T-cell (primary cell): ENCODE measurements around the gene RYR2. TPM values are rescaled to one million over a fixed set of nuclear protein-coding genes. Genes with fewer than 3 reads are reported as not detected.

ENCODE experiments used
- ATAC-seq, 4 experiments: fragments of 200-7000 bp in 3 of 4; fragments of 150-1000 bp in 1 of 4; cut with Tn5 transposase; replicated peaks in 1 of 4; 1 replicate in 3 of 4; 2 replicates in 1 of 4; pipeline ENCODE4 v1.10.0; 2021; ENCODE audit warnings: moderate library complexity in 3 of 4, mild to moderate bottlenecking in 2 of 4, moderate number of reproducible peaks in 1 of 4
- CTCF ChIA-PET, 2 donors: fragments of 300-600 bp; sonication (Branson Sonifier 250); formaldehyde crosslinking; loops; one replicate each; lab custom pipeline; 2022; ENCODE audit warnings: antibody characterized with exemption in 2 of 2; lab: Charles Lee
- POLR2A ChIA-PET, 2 donors: fragments of 300-600 bp; sonication (Branson Sonifier 250); formaldehyde crosslinking; loops; one replicate each; lab custom pipeline; 2022; ENCODE audit warnings: antibody characterized with exemption in 2 of 2; lab: Charles Lee
- DNase-seq, 35 experiments: peaks; one replicate each; pipeline versions ENCODE4 v3.0.0 to v3.0.0-alpha.2; 2013 to 2023
- H3K27ac ChIP-seq: one replicate; pipeline ENCODE4 v1.5.1; 2013; ENCODE audit warnings: low read length
- H3K27me3 ChIP-seq, 2 experiments: replicated peaks in 1 of 2; 1 replicate in 1 of 2; 2 replicates in 1 of 2; pipeline versions ENCODE4 v1.6.1 to v1.7.0; 2013; ENCODE audit warnings: low read length in 1 of 2, mixed read lengths in 1 of 2; ENCODE audit not compliant: control insufficient read depth in 2 of 2, insufficient read depth in 2 of 2; ENCODE audit errors: extremely low read depth in 1 of 2
- H3K36me3 ChIP-seq, 2 donors: 1 replicate in 1 of 2; 2 replicates in 1 of 2; pipeline versions ENCODE4 v1.6.1 to v1.7.0; 2013; ENCODE audit warnings: low read length in 1 of 2; ENCODE audit not compliant: control insufficient read depth in 2 of 2, insufficient read depth in 1 of 2; ENCODE audit errors: extremely low read depth in 1 of 2
- H3K4me1 ChIP-seq, 2 experiments: 1 replicate in 1 of 2; 2 replicates in 1 of 2; pipeline versions ENCODE4 v1.6.1 to v1.7.0; 2013; ENCODE audit warnings: low read length in 2 of 2, mixed read lengths in 1 of 2; ENCODE audit not compliant: insufficient read depth in 2 of 2, control insufficient read depth in 1 of 2; ENCODE audit errors: extremely low read depth in 1 of 2
- H3K4me3 ChIP-seq, 2 donors: 1 replicate in 1 of 2; 2 replicates in 1 of 2; pipeline versions ENCODE4 v1.5.1 to v1.7.0; 2013; ENCODE audit warnings: mild to moderate bottlenecking in 2 of 2, low read length in 1 of 2, moderate library complexity in 1 of 2; ENCODE audit not compliant: control insufficient read depth in 1 of 2; ENCODE audit errors: extremely low read depth in 1 of 2
- H3K9me3 ChIP-seq: 2 replicates; pipeline ENCODE4 v1.7.0; 2013
- H3K27ac Mint-ChIP-seq, 2 donors: one replicate each; pipeline ENCODE4 v1.8.0; 2020 to 2021; ENCODE audit warnings: mild to moderate bottlenecking in 2 of 2, mixed read lengths in 2 of 2
- H3K27me3 Mint-ChIP-seq, 2 donors: one replicate each; pipeline ENCODE4 v1.8.0; 2021 to 2022; ENCODE audit warnings: mixed read lengths in 2 of 2
- H3K36me3 Mint-ChIP-seq: one replicate; pipeline ENCODE4 v1.8.0; 2021; ENCODE audit warnings: mixed read lengths
- H3K4me1 Mint-ChIP-seq, 3 donors: one replicate each; pipeline ENCODE4 v1.8.0; 2020 to 2022; ENCODE audit warnings: mixed read lengths in 3 of 3, mild to moderate bottlenecking in 1 of 3
- H3K4me3 Mint-ChIP-seq, 3 donors: one replicate each; pipeline ENCODE4 v1.8.0; 2020 to 2022; ENCODE audit warnings: mild to moderate bottlenecking in 3 of 3, mixed read lengths in 3 of 3, moderate library complexity in 3 of 3
- H3K9me3 Mint-ChIP-seq, 3 donors: one replicate each; pipeline ENCODE4 v1.8.0; 2020 to 2022; ENCODE audit warnings: mixed read lengths in 3 of 3
- WGBS: methylation state at CpG from one replicate; pipeline ENCODE4 v1.1.5; 2013; ENCODE audit warnings: missing lambda C conversion rate; ENCODE audit not compliant: insufficient coverage; 5-methylcytosine and 5-hydroxymethylcytosine counted together
- total RNA-seq, 35 experiments: library from RNA in 6 of 35; stranded (reverse) in 6 of 35; fragments of 120-200 nt in 1 of 35; gene quantifications; one replicate each; pipeline versions ENCODE4 v1.2.1 to v1.2.4 and lab custom pipeline; 2013 to 2026

RYR2 gene
- total RNA-seq, 5 donors from 2014 or later (not counting 1 experiment from before 2014, with no cell fraction given) = 0.07 to 0.33 (median 0.18) TPM; not detected in 1

DNA sequence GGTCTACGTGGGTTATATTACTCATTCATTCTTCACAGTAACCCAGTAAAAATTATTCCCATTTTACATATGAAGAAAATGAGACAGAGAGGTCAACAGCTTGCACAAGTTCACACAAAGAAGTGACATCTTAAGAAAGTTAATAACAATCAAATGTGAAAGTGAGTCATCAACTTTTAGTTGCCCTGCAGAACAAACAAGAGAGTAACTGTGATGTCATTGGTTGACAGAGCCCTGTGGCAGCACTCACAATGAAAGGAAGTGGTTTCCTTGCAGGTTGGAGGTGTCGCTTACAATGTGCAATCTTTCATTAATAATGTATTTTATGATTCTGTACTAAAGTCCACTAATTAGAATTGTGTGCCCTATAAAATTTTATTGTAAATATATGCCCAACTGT lies 369.6 kb downstream of the RYR2 start:
- H3K4me3 Mint-ChIP-seq = no peak overlapping the region
- no peaks in the 10 kb centered on the region for H3K27me3 ChIP-seq
- WGBS = no CpG with 5 or more reads among the region's 2 CpGs

DNA sequence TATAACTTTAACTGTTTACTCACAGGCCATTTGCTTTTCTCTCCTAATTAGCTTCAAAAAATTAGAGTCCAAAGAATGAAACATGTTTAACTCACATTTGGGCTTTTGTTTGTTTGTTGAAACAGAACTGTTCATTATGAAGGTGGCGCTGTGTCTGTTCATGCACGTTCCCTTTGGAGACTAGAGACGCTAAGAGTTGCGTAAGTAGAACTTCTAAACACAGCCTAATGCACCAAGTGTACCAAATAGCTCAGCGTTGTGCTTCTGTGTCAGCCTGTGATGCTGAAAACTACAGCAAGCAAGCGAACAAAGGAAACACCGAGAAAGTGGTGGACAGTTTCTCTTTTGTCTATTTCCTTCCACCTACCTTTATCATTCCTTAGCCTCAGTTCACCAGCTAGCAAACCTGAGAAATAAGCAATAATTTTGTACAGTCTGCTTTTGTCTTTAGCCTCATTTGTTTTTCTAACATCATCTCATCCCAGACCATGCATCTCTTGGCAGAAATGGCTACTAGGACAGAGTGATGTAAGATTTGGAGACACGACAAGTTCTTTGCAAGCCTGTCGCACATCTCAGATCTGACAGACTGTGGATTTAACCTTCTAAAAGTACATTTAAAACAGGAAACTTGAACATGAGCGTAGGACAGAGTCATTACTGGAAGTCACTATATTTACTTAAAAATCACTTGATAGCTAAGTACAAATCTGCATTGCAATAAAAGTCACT lies 375.1 kb downstream of the RYR2 start:
- Mint-ChIP-seq H3K27ac (no peak overlapping the region), H3K27me3 (no peaks in the 10 kb centered on the region)

More for the DNA sequence above, 369.6 kb downstream of the RYR2 start:
- ATAC-seq = peak; percentile 71 to 94 (median 78)
- ChIA-PET CTCF (interaction anchor here in 1 of 2 donors (0.9 kb wide), 1 partner anchor 25 kb away, joined by 3 read pairs; no protein-coding TSS in a partner anchor), POLR2A (no interaction called here)
- Histone ChIP-seq H3K36me3 (no peaks in the 10 kb centered on the region), H3K27ac (peak overlapping the region; percentile 22), H3K9me3 (no peaks in the 10 kb centered on the region), H3K4me3 (no peak overlapping the region), H3K4me1 (no peaks in the 10 kb centered on the region)
- Mint-ChIP-seq H3K4me1 (peaks cover 0 to 20% (median 2%) of the 10 kb centered on the region in 3 donors), H3K27ac (peak overlapping the region in 1 of 2 donors; percentile 13), H3K9me3 (peaks cover 0 to 10% (median 4%) of the 10 kb centered on the region in 3 donors), H3K36me3 (no peaks in the 10 kb centered on the region), H3K27me3 (no peaks in the 10 kb centered on the region)
- peak in 19 of 35 experiments; percentile 0 to 65 (median 7) for DNase-seq

DNA sequence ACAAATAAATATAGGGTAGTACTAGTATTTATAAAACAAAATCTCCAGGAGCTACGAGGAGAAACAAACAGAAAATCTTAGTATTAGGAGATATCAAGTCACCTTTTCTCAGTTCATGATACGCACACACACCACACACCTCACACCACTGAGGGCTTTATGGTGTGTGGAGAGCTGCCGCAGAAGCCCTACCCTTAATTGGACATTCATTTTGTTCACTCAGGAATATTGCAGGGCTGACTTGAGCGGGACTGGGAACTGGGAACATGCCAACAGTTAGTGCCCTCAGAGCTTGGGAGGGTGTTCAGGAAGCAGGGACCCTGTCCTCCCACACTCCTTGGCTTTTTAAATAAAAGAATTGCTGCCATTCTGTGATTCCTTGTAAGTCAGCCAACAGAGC lies 386.8 kb downstream of the RYR2 start:
- Histone ChIP-seq H3K27me3 (no peaks in the 10 kb centered on the region), H3K4me1 (no peaks in the 10 kb centered on the region), H3K9me3 (no peaks in the 10 kb centered on the region), H3K36me3 (no peaks in the 10 kb centered on the region), H3K4me3 (no peak overlapping the region), H3K27ac (no peak overlapping the region)
- H3K9me3 Mint-ChIP-seq = peaks cover 0 to 3% (median 0%) of the 10 kb centered on the region in 3 donors
- no peak for DNase-seq
- ATAC-seq = no peak
- CTCF ChIA-PET = no interaction called here
- H3K27ac Mint-ChIP-seq = no peak overlapping the region
- H3K27me3 Mint-ChIP-seq = peaks cover 0 to under 1% of the 10 kb centered on the region in 2 donors
- POLR2A ChIA-PET = no interaction called here
- no peaks in the 10 kb centered on the region for H3K36me3 Mint-ChIP-seq
- no peak overlapping the region for H3K4me3 Mint-ChIP-seq
- H3K4me1 Mint-ChIP-seq = no peaks in the 10 kb centered on the region
- no CpG with 5 or more reads among the region's 4 CpGs for WGBS

More for the DNA sequence above, 375.1 kb downstream of the RYR2 start:
- WGBS = 90% methylated on average over 8 of the region's 10 CpGs
- Mint-ChIP-seq H3K36me3 (no peaks in the 10 kb centered on the region), H3K4me3 (no peak overlapping the region), H3K9me3 (peaks cover 0 to 10% (median 4%) of the 10 kb centered on the region in 3 donors), H3K4me1 (peaks cover 0 to 4% (median 0%) of the 10 kb centered on the region in 3 donors)
- H3K36me3 ChIP-seq = no peaks in the 10 kb centered on the region
- H3K27me3 ChIP-seq = no peaks in the 10 kb centered on the region
- no peak overlapping the region for H3K4me3 ChIP-seq
- DNase-seq (no peak), ATAC-seq (no peak)
- H3K27ac ChIP-seq = no peak overlapping the region
- POLR2A ChIA-PET = no interaction called here
- CTCF ChIA-PET = no interaction called here
- no peaks in the 10 kb centered on the region for H3K9me3 ChIP-seq
- H3K4me1 ChIP-seq = no peaks in the 10 kb centered on the region

DNA sequence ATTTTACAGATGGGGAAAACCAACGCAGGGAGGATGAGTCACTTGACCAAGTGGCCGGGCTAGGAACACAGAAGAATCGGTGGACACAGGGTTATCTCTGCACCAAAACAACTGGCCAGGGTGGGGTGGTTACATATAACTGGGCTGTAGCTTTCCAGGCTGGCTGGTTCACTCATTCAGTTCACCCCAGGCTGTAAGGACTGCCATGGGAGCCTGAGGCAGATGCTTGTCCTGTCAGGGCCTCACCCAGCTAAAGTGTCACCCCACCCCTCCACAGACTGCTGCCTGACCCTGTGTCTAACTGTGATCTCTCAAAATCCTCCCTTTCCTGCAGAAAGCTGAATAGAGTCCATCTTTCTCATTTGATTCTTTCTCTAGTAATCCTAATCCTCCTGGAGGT lies 387.3 kb downstream of the RYR2 start:
- Mint-ChIP-seq H3K27ac (no peak overlapping the region), H3K9me3 (peaks cover 0 to 3% (median 0%) of the 10 kb centered on the region in 3 donors), H3K4me3 (no peak overlapping the region), H3K4me1 (no peaks in the 10 kb centered on the region), H3K36me3 (no peaks in the 10 kb centered on the region), H3K27me3 (no peaks in the 10 kb centered on the region)
- POLR2A ChIA-PET = no interaction called here
- no peaks in the 10 kb centered on the region for H3K27me3 ChIP-seq
- ATAC-seq = no peak
- H3K27ac ChIP-seq = no peak overlapping the region
- no peaks in the 10 kb centered on the region for H3K4me1 ChIP-seq
- WGBS = 70% methylated on average over 2 of the region's 3 CpGs
- H3K9me3 ChIP-seq = no peaks in the 10 kb centered on the region
- H3K4me3 ChIP-seq = no peak overlapping the region
- H3K36me3 ChIP-seq = no peaks in the 10 kb centered on the region
- DNase-seq = no peak
- CTCF ChIA-PET = no interaction called here

DNA sequence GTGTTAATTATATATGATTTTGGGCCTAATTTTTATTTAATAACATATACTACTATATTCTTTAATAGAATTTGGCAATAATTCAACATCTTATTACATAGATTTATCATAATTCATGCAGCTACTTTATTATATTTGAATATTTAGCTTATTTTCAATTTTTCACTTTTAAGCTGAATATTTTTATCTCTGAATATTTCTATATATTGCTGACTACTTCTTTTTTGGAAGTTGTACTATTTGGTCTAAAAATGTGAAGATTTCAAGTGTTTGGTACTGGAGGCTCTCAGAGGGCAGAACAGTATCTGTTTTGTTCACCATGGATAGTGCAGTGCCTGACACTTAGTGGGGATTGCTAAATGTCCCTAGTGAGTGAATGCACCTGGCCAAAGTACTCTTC lies 389.5 kb downstream of the RYR2 start:
- H3K9me3 ChIP-seq = no peaks in the 10 kb centered on the region
- no peaks in the 10 kb centered on the region for H3K4me1 Mint-ChIP-seq
- ChIA-PET POLR2A (no interaction called here), CTCF (no interaction called here)
- H3K27ac Mint-ChIP-seq = no peak overlapping the region
- H3K27me3 ChIP-seq = no peaks in the 10 kb centered on the region
- no peak overlapping the region for H3K4me3 Mint-ChIP-seq
- H3K27me3 Mint-ChIP-seq = no peaks in the 10 kb centered on the region
- no peaks in the 10 kb centered on the region for H3K36me3 Mint-ChIP-seq
- no peaks in the 10 kb centered on the region for H3K36me3 ChIP-seq
- no peak overlapping the region for H3K27ac ChIP-seq
- H3K9me3 Mint-ChIP-seq = peaks cover 0 to 3% (median 0%) of the 10 kb centered on the region in 3 donors
- DNase-seq = no peak
- no peak for ATAC-seq
- H3K4me1 ChIP-seq = no peaks in the 10 kb centered on the region
- H3K4me3 ChIP-seq = no peak overlapping the region

DNA sequence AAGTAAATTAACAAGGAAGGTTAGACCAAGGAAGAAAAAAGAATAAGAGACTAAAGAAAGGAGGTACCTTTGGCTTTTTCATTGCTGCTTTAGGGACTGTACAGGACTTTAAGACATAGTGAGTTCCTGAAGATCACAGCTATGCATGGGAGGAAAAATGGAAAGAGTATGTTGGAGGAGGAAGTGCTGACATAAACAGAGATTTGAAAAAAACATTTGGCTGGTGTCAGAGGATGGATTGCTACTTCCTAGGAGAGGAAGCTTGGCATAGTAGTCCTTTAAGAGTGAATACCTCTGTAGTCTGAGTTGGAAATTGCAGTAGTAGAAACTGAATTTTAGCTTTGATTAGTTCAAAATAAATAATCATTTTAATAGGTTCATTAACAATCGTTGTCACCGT lies 398.4 kb downstream of the RYR2 start:
- Mint-ChIP-seq H3K27me3 (no peaks in the 10 kb centered on the region), H3K4me3 (no peak overlapping the region), H3K36me3 (no peaks in the 10 kb centered on the region), H3K9me3 (no peaks in the 10 kb centered on the region), H3K4me1 (peaks cover 0 to 6% (median 2%) of the 10 kb centered on the region in 3 donors), H3K27ac (no peak overlapping the region)
- no peak for ATAC-seq
- WGBS = no CpG with 5 or more reads among the region's 2 CpGs
- Histone ChIP-seq H3K4me1 (no peaks in the 10 kb centered on the region), H3K27me3 (no peaks in the 10 kb centered on the region), H3K9me3 (no peaks in the 10 kb centered on the region), H3K27ac (no peak overlapping the region), H3K4me3 (no peak overlapping the region), H3K36me3 (no peaks in the 10 kb centered on the region)
- CTCF ChIA-PET = no interaction called here
- POLR2A ChIA-PET = no interaction called here
- no peak for DNase-seq
